Neural progenitor cell (in vitro differentiated cells): ENCODE data around the gene NEUROD6. TPM values are rescaled to one million over a fixed set of nuclear protein-coding genes. Genes with fewer than 3 reads are reported as not detected.

Experiments used
- DNase-seq: peaks from one replicate; pipeline ENCODE4 v3.0.0-alpha.2; 2016; ENCODE audit warnings: low spot score
- H2AFZ ChIP-seq: fragments of 200-600 bp; sonication (generic); replicated peaks from 2 replicates; pipeline ENCODE4 v1.6.1; 2016; ENCODE audit warnings: antibody characterized with exemption
- H3F3A ChIP-seq: fragments of 200-600 bp; sonication (generic); 2 replicates; pipeline ENCODE4 v1.6.1; 2016; ENCODE audit warnings: antibody characterized with exemption, low read depth
- H3K27ac ChIP-seq: fragments of 200-600 bp; sonication (generic); 2 replicates; pipeline ENCODE4 v1.5.1; 2016; ENCODE audit warnings: mild to moderate bottlenecking
- H3K27me3 ChIP-seq: fragments of 200-600 bp; sonication (generic); 2 replicates; pipeline ENCODE4 v1.6.1; 2016; ENCODE audit warnings: mild to moderate bottlenecking, moderate library complexity
- H3K36me3 ChIP-seq: fragments of 200-600 bp; sonication (generic); 2 replicates; pipeline ENCODE4 v1.5.1; 2016
- H3K4me1 ChIP-seq: fragments of 200-600 bp; sonication (generic); 2 replicates; pipeline ENCODE4 v1.6.1; 2016; ENCODE audit warnings: mixed run types
- H3K4me2 ChIP-seq: fragments of 200-600 bp; sonication (generic); 2 replicates; pipeline ENCODE4 v1.6.1; 2016
- H3K4me3 ChIP-seq: fragments of 200-600 bp; sonication (generic); 2 replicates; pipeline ENCODE4 v1.5.1; 2016
- H3K79me2 ChIP-seq: fragments of 200-600 bp; sonication (generic); 2 replicates; pipeline ENCODE4 v1.6.1; 2016; ENCODE audit warnings: low read depth
- H3K9ac ChIP-seq: fragments of 200-600 bp; sonication (generic); 2 replicates; pipeline ENCODE4 v1.6.1; 2016
- H3K9me3 ChIP-seq: fragments of 200-600 bp; sonication (generic); 2 replicates; pipeline ENCODE4 v1.5.1; 2016; ENCODE audit warnings: low read depth
- H4K20me1 ChIP-seq: fragments of 200-600 bp; sonication (generic); 2 replicates; pipeline ENCODE4 v1.6.1; 2016; ENCODE audit warnings: low read depth
- H3K27ac Mint-ChIP-seq: 3 replicates; pipeline ENCODE4 v1.8.0; 2021; ENCODE audit warnings: mixed read lengths
- H3K27me3 Mint-ChIP-seq: 2 replicates; pipeline ENCODE4 v1.8.0; 2022; ENCODE audit warnings: low read depth, mild to moderate bottlenecking, inconsistent platforms, moderate library complexity, mixed read lengths; ENCODE audit not compliant: insufficient read depth
- H3K36me3 Mint-ChIP-seq: 3 replicates; pipeline ENCODE4 v1.8.0; 2021; ENCODE audit warnings: mixed read lengths
- H3K4me1 Mint-ChIP-seq: 3 replicates; pipeline ENCODE4 v1.8.0; 2021; ENCODE audit warnings: mixed read lengths
- H3K4me3 Mint-ChIP-seq: 3 replicates; pipeline ENCODE4 v1.8.0; 2021; ENCODE audit warnings: mild to moderate bottlenecking, moderate library complexity, mixed read lengths
- H3K9me3 Mint-ChIP-seq: 3 replicates; pipeline ENCODE4 v1.8.0; 2020; ENCODE audit warnings: mixed read lengths
- EZH2 ChIP-seq: fragments of 200-600 bp; sonication (generic); IDR thresholded peaks from 2 replicates; pipeline ENCODE4 v1.6.1; 2017; ENCODE audit warnings: antibody characterized with exemption, mild to moderate bottlenecking, moderate library complexity
- EZH2phosphoT487 ChIP-seq: fragments of 200-600 bp; sonication (generic); IDR thresholded peaks from 2 replicates; pipeline ENCODE4 v1.6.1; 2017; ENCODE audit warnings: antibody characterized with exemption
- total RNA-seq: library from RNA; depleted of rRNA; stranded (reverse); fragments of >200 nt; gene quantifications from 2 replicates; pipeline ENCODE4 v1.2.3, GENCODE V29; 2015; ENCODE audit warnings: low replicate concordance
- TF ChIP-seq, protein P1 (sequence below): fragments of 200-600 bp; sonication (generic); IDR thresholded peaks from 2 replicates; pipeline ENCODE4 v1.5.1; 2017; ENCODE audit warnings: antibody characterized with exemption, mild to moderate bottlenecking

NEUROD6 gene
- total RNA-seq, 1 donor from 2014 or later, result not detected

GRCh38 chr7:31370609-31371008 is 30.1 kb upstream of the NEUROD6 start:
- Mint-ChIP-seq H3K4me1 (peaks cover 8% of the 10 kb centered on the region), H3K9me3 (no peaks in the 10 kb centered on the region), H3K27me3 (peaks cover 4% of the 10 kb centered on the region), H3K36me3 (no peaks in the 10 kb centered on the region), H3K27ac (no peak overlapping the region), H3K4me3 (no peak overlapping the region)
- TF ChIP-seq EZH2, result no peak
- TF ChIP-seq, protein P1, sequence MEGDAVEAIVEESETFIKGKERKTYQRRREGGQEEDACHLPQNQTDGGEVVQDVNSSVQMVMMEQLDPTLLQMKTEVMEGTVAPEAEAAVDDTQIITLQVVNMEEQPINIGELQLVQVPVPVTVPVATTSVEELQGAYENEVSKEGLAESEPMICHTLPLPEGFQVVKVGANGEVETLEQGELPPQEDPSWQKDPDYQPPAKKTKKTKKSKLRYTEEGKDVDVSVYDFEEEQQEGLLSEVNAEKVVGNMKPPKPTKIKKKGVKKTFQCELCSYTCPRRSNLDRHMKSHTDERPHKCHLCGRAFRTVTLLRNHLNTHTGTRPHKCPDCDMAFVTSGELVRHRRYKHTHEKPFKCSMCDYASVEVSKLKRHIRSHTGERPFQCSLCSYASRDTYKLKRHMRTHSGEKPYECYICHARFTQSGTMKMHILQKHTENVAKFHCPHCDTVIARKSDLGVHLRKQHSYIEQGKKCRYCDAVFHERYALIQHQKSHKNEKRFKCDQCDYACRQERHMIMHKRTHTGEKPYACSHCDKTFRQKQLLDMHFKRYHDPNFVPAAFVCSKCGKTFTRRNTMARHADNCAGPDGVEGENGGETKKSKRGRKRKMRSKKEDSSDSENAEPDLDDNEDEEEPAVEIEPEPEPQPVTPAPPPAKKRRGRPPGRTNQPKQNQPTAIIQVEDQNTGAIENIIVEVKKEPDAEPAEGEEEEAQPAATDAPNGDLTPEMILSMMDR, result no peak
- TF ChIP-seq EZH2phosphoT487, result no peak
- no peaks in the 10 kb centered on the region for H3K36me3 ChIP-seq
- no peak overlapping the region for H3K27ac ChIP-seq
- H3F3A ChIP-seq, result no peaks in the 10 kb centered on the region
- no peaks in the 10 kb centered on the region for H3K79me2 ChIP-seq
- no peak for DNase-seq
- no peaks in the 10 kb centered on the region for H3K27me3 ChIP-seq
- H2AFZ ChIP-seq, result no peak overlapping the region
- H3K4me3 ChIP-seq, result no peak overlapping the region
- no peaks in the 10 kb centered on the region for H4K20me1 ChIP-seq
- H3K4me1 ChIP-seq, result peaks cover 8% of the 10 kb centered on the region
- H3K4me2 ChIP-seq, result no peak overlapping the region
- H3K9me3 ChIP-seq, result no peaks in the 10 kb centered on the region
- no peak overlapping the region for H3K9ac ChIP-seq

- no peak overlapping the region for H3K27ac ChIP-seq
- no peaks in the 10 kb centered on the region for H3K27me3 ChIP-seq
- no peaks in the 10 kb centered on the region for H3F3A ChIP-seq
- H3K27ac Mint-ChIP-seq, result peak overlapping the region; percentile 77
- no peak overlapping the region for H3K4me2 ChIP-seq
- peaks cover 8% of the 10 kb centered on the region for H3K4me1 Mint-ChIP-seq
- H3K9me3 ChIP-seq, result no peaks in the 10 kb centered on the region
- H3K36me3 ChIP-seq, result no peaks in the 10 kb centered on the region
- peaks cover 2% of the 10 kb centered on the region for H3K27me3 Mint-ChIP-seq
- peaks cover 8% of the 10 kb centered on the region for H3K4me1 ChIP-seq
- TF ChIP-seq, protein P1, result no peak
- TF ChIP-seq EZH2phosphoT487 (no peak), EZH2 (no peak)
- H3K9me3 Mint-ChIP-seq, result no peaks in the 10 kb centered on the region
- H3K9ac ChIP-seq, result no peak overlapping the region
- H3K4me3 ChIP-seq, result no peak overlapping the region
- H4K20me1 ChIP-seq, result no peaks in the 10 kb centered on the region
- H3K4me3 Mint-ChIP-seq, result no peak overlapping the region
- H3K36me3 Mint-ChIP-seq, result no peaks in the 10 kb centered on the region
- H2AFZ ChIP-seq, result no peak overlapping the region
- no peaks in the 10 kb centered on the region for H3K79me2 ChIP-seq
- DNase-seq, result no peak
Observed at GRCh38 chr7:31368620-31369019, 28.1 kb upstream of the NEUROD6 start.

GRCh38 chr7:31363496-31363895 is 23.0 kb upstream of the NEUROD6 start:
- Histone ChIP-seq H3F3A (no peaks in the 10 kb centered on the region), H4K20me1 (no peaks in the 10 kb centered on the region), H3K9me3 (no peaks in the 10 kb centered on the region), H3K27ac (no peak overlapping the region), H2AFZ (no peak overlapping the region), H3K79me2 (no peaks in the 10 kb centered on the region), H3K4me3 (no peak overlapping the region), H3K4me1 (peaks cover 2% of the 10 kb centered on the region), H3K9ac (no peak overlapping the region), H3K4me2 (no peak overlapping the region), H3K36me3 (no peaks in the 10 kb centered on the region), H3K27me3 (no peaks in the 10 kb centered on the region)
- no peak overlapping the region for H3K4me3 Mint-ChIP-seq
- no peak for DNase-seq
- H3K27ac Mint-ChIP-seq, result no peak overlapping the region
- H3K36me3 Mint-ChIP-seq, result no peaks in the 10 kb centered on the region
- H3K27me3 Mint-ChIP-seq, result peaks cover under 1% of the 10 kb centered on the region
- no peaks in the 10 kb centered on the region for H3K9me3 Mint-ChIP-seq
- H3K4me1 Mint-ChIP-seq, result peaks cover 3% of the 10 kb centered on the region
- TF ChIP-seq, protein P1, result no peak
- TF ChIP-seq EZH2 (no peak), EZH2phosphoT487 (no peak)

DNA sequence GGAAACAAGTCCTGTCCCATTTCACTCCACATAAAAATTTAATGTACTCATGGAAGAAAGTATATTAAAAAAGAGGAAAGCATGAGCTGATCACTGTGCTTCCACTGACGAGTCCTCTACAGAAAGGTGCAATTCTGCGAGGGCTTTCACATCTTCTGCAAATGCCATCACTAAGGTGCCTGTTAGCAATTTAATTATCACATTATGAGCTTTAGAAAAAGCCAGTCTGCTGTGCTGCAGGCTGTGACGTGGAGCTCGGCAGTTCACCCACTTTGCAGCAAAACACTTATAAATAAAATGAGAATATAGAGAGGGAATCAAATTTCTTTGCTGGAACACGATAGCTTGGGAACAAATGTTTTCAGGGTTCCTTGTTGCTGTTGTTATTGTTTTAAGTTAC is 22.5 kb upstream of the NEUROD6 start:
- Mint-ChIP-seq H3K4me3 (no peak overlapping the region), H3K27ac (no peak overlapping the region), H3K27me3 (no peaks in the 10 kb centered on the region), H3K36me3 (no peaks in the 10 kb centered on the region), H3K4me1 (peaks cover 3% of the 10 kb centered on the region), H3K9me3 (no peaks in the 10 kb centered on the region)
- Histone ChIP-seq H3K9ac (no peak overlapping the region), H2AFZ (no peak overlapping the region), H3K36me3 (no peaks in the 10 kb centered on the region), H3K9me3 (no peaks in the 10 kb centered on the region), H3K79me2 (no peaks in the 10 kb centered on the region), H3K27me3 (no peaks in the 10 kb centered on the region), H3K4me2 (no peak overlapping the region), H3K4me1 (peaks cover 3% of the 10 kb centered on the region), H3K27ac (no peak overlapping the region), H3F3A (no peaks in the 10 kb centered on the region), H3K4me3 (no peak overlapping the region), H4K20me1 (no peaks in the 10 kb centered on the region)
- TF ChIP-seq, protein P1, result no peak
- TF ChIP-seq EZH2, result no peak
- TF ChIP-seq EZH2phosphoT487, result no peak
- DNase-seq, result no peak
